Renal pelvis (tissue), 4 donors: ENCODE measurements around the gene CXCR5. TPM values are rescaled to one million over a fixed set of nuclear protein-coding genes. Genes with fewer than 3 reads are reported as not detected.

Source experiments
- DNase-seq: peaks from one replicate; pipeline ENCODE4 v3.0.0-alpha.2; 2013
- polyA plus RNA-seq, 3 donors: library from polyadenylated mRNA; unstranded; fragments of 120-200 nt; gene quantifications; one replicate each; pipeline ENCODE4 v1.2.1, GENCODE V29; 2013; ENCODE audit not compliant: insufficient read length in 3 of 3

The CXCR5 gene
- polyA plus RNA-seq, 3 donors: not detected

- no peak for DNase-seq
Measured at GRCh38 chr11:118896472-118896913, 12.8 kb downstream of the CXCR5 start.

GRCh38 chr11:118896921-118897591 is 13.4 kb downstream of the CXCR5 start:
- no peak for DNase-seq

GRCh38 chr11:118897721-118898310 is 14.1 kb downstream of the CXCR5 start:
- DNase-seq: no peak

DNA sequence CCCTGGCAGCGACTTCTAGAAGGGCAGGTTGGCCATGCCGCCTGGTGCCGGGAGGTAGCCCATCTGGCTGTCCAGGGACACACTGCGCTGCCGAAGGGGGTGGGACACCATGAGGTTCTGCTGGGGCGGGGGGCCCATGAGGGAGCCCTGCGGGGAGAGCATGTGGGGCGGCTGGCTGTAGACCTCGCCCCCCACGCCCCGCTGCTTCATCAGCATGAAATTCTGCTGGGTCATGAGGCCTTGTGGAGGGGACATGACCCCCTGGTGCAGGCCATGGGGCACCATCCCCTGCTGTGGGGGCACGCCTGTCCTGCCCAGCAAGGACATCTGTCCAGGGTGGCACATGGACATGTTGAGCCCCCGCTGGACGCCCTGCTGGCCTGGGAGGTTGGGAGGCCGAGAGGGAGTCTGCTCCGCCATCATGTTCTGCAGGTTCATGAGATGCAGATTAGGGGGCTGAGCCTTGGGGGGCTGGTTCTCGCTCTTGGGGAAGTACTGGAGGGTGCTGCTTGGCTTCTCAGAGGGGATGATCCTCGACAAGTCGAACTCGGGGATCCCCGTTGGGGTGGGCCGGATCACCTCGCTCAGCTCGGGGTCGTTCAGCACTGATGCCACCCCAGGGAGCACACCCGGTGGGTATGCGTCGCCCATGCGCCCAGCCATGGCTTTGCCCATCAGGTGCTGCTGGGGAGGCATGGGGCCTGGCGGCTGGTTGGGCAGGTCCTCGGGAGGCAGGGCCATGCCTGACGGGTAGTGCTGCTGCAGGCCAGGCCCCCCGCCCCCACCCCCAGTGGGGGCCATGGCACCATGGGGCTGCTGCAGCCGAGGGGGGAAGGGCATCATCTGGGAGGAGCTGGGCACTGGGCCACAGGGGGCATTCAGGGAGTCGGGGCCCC is 15.0 kb downstream of the CXCR5 start:
- DNase-seq: no peak

GRCh38 chr11:118899296-118899688 is 15.6 kb downstream of the CXCR5 start:
- DNase-seq: no peak

GRCh38 chr11:118899706-118900360 is 16.1 kb downstream of the CXCR5 start:
- DNase-seq: no peak

GRCh38 chr11:118900535-118901384 is 17.1 kb downstream of the CXCR5 start:
- no peak for DNase-seq

- DNase-seq: no peak
Measured at GRCh38 chr11:118901494-118902335, 18.0 kb downstream of the CXCR5 start.

- no peak for DNase-seq
Measured at GRCh38 chr11:118902336-118903203, 18.9 kb downstream of the CXCR5 start.

- no peak for DNase-seq
Measured at GRCh38 chr11:118903204-118904015, 19.7 kb downstream of the CXCR5 start.

DNA sequence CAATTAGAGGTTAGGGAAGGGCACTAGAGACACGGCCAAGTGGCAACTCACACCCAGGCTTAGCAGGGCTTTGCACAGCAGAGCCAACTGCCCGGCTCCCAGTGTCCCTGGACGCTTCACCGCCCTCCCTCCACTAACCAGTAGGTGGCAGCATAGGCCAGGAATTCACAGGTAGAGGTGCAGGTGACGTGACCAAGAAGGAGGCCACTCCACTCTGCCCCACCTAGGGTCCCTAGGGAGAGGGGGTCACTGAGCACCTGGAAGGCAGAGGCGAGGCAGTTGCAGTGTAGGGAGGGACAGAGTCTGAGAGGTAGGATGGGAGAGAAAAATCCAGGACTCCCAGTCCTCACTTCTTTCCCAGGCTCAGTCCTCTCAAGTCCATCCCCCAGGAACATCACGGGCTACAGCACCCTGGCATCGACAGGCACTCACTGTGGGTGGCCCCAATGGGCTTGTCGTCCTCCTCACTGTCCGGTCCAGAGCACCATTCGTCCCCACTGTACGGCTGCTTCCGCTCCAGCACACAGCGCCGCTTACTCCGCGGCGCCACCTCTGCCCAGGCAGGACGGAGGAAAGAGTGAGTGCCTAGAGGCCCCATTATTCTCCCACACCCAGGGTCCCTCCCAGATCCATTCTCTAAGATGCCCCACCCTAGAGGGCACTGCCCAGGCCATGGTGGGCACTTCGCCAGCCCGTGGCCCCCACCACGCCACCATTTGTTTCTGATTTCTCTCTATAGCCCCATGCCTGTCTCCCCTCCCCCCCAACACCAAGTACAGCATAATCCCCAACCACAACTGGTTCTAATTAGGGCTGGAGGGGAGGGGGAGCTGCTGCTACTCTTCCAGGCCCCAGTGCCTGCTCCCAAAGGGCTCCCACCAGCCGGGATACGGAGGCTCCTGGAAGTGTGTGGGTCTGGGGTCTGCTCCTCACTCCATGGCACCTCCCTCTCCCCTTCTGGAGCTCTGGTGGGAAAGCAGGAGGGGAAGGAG is 23.7 kb downstream of the CXCR5 start:
- DNase-seq: peak; percentile 81

DNA sequence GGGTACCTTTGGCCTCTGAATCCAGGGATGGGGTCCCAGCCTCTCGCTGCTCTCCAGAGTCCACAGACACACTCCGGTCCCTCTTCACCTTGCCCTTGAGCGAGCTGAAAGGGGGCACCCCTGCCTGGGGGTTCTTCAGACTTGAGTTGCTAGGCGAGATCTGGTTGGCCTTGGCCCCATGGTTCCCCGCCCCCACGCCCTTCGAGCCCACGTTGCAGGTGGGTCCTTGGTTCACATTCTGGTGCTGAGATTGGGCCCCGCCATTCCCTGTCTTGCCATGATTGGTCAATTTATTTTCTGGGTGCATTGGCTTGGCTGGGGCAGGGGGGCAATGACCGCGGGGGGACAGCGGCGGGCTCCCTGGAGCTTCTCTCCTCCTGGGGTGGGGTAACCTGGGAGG is 24.6 kb downstream of the CXCR5 start:
- no peak for DNase-seq

GRCh38 chr11:118908901-118909618 is 25.4 kb downstream of the CXCR5 start:
- peak; percentile 96 for DNase-seq

DNA sequence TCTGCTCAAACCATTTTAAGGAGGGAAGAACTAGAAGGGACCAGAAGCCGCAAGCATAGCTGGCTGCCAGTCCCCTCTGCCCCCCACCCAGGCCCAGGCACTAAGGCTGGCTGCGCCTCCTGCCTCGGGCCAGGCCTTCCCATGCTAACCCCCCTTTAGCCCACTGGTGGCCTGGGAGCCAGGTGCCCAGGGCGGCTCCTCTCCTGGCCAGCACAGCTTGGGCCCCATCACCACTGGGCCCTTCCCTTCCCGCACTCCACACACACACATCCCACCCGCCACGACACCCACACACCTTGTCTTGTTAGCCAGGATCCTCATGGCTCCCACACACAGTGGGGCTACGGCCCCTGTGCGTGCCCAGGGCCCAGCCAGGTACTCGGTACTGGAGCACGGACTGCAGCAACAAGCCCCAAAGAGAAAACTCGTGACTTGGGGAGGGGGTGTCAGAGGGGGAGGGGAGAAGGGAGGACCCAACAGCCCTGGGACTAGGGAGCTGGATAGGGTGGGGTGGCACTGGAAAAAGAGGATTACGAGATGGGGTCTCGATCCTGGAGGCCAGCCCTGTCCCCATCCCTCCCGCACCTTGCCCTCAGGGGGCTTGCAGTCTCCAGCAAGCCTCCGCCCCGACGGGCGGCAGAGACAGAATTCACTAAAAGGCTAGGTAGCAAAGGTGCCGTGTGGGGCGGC is 26.1 kb downstream of the CXCR5 start:
- no peak for DNase-seq

GRCh38 chr11:118910309-118911112 is 26.8 kb downstream of the CXCR5 start:
- peak; percentile 77 for DNase-seq
